Measurements from ENCODE around the gene CAMTA1.

CAMTA1 gene

DNA sequence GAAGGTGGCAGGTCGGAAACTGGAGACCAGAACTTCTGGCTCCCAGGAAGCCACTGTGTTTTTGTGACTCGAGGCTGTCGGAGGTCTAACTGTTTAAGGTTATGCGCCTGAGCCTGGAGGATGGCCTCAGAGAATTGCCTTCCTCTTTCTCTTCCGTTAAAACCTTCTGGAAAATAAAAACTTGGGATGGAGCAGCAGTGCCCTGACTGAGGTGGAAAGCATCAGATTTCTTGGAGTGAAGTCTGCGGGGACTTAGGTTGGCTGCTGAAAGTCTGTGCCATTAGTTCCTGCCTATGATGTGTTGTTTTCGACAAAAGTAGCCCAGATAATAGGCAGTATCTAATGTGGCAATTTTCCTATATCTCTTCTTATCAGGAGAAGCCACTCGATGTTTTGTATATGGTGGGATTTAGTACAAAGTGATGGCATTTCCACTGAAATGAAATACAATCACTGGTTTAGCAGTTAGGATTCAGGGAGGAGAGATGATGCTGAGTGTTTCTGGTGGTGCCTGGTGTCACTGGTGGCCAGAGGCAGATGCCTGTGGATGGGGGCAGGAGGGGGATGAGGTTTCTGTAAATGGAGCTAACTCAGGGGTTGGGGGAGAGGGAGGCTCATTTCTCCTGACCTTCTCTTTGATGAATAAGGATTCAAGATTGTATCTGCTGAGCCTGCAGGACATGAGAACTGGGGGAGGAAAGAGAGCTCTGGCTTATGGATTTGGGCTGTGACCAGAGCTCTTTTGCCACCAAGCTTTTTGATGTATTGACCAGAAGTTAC is 150.8 kb downstream of the CAMTA1 start:
- DNase-seq, result no peak

DNA sequence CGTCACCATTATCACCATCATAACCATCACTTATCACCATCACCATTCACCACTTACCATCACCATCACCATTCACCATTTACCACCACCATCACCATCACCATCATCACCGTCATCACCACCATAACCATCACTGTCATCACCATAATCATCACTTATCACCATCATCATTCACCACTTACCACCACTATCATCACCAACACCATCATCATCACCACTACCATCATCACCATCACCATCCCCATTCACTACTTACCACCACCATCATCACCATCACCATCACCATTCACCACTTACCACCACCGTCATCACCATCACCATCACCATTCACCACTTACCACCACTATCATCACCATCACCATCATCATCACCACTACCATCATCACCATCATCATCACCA is 151.8 kb downstream of the CAMTA1 start:
- DNase-seq, result no peak

DNA sequence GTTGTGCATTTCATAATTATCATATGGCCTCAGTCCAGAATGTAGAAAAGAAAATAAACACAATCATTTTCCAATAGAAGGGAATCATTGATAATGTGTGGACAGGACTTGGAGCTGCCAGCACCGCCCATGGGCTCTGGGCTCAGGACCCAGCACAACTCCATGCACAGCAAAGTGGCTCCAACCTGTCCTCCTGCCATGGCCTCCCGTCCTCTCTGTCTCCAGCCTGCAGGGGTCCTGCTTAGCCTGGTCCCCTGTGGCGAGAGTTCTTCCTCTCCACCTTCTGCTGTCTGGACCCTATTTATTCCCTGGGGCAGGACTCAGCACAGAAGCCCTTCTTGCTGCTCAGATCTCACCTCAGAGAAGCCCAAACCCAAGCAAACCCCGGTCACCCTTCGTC is 154.1 kb downstream of the CAMTA1 start:
- no peak for DNase-seq

DNA sequence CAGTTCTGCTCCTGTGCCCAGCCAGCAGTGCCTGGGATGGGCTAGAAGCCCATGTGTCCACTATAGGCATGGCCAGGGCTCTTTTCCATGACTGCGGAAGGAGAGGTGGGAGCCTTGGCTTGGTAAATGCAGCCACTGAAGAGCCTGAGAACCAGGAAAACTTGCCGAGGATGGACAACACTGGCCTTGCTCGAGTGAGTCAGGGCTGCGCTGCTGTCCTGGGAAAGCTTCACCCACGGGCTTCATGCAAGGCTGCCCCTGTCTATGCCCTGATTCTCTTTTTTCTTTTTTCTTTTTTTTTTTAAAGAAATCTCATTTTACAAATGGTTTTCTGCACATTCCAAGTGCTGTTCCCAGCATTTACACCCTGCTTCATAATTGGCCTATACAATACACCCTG is 156.5 kb downstream of the CAMTA1 start:
- DNase-seq, result no peak

DNA sequence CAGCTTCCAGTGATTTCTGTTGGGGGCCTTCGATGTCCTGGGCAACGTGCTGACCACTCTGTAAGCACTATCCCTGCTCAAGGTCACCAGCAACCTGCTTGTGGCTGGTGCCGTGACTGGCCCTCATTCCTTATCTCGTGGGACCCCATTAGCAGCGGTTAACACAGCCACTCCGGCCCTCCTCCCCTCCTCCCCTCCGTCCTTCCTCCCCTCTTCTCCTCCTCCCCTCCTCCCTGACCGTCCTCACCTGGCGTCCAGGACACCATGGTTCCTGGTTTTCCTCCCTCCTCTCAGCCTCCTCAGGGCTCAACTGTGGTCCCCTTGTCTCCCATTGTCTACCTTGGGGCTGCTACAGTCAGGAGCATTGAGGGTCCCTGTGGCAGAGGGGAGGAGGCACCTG is 157.7 kb downstream of the CAMTA1 start:
- DNase-seq, result no peak

DNA sequence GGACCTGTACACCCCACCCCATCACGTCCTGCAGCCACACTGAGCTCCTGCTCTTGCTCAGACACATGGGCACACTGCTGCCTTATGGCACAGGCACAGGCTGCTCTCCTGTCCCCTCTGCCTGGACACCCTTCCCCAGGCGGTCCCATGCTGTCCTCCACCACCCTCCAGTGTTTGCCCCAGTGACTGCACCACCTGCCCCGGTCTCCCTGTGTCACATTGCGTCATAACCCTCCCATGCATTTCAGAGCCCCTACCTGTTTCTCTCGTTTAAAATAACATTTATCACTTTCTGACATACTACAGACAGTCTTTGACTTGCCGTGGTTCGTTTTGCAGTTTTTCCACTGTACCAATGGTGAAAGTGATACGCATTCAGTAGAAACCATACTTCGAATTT is 159.2 kb downstream of the CAMTA1 start:
- no peak for DNase-seq

DNA sequence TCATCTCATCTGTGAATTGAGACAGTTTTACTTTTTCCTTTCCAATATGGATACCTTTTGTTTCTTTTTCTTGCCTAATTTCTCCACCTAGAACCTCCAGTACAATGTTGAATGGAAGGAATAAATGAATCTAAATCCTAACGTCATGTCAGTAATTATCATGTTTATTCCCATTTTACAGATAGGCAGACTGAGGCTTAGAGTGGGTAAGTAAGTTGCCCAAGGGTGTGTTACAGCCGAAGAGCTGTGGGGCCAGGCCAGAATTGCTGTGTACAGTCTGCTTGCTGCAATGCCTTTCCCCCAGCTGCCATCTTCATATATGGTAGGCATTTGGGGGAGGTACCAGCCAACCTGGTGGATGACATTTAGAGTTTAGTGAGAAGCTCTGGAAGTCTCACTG is 162.7 kb downstream of the CAMTA1 start:
- no peak for DNase-seq

DNA sequence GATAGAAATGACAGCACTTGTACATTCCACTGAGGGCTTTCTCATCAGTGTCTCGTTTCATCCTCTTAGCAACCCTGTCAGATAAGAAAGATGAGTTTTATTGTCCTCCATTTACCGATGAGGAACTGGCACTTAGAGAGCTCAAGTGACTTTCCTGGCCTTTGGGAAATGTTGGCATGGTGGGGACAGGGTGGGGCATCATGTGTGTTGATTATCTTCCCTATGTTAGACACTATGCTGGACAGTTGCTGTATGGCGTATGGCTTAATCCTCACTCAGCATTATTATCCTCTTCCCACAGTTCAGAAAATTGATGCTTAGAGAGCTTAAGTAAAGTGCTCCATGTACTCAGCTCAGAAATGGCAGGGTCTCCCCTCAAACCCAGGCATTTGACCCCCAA is 163.2 kb downstream of the CAMTA1 start:
- no peak for DNase-seq

DNA sequence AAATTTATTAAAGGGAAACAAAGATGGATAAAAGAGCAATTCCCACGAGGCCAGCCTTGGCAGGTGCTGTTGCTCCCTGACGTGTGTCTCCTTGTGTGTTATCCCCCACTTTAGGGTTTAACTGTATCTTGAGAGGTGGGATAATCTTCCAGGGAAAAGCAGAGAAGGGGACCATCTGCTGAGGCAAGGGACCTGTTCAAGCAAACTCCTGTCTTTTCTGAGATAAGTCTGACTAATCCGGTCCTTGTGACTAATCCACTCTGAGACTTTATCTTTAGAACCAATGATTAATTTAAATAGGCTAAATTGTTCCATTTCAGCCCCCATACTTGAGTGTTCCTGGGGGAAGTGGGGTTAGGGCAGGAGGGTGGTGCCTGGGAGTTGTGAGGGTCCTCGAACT is 163.6 kb downstream of the CAMTA1 start:
- DNase-seq, result no peak

DNA sequence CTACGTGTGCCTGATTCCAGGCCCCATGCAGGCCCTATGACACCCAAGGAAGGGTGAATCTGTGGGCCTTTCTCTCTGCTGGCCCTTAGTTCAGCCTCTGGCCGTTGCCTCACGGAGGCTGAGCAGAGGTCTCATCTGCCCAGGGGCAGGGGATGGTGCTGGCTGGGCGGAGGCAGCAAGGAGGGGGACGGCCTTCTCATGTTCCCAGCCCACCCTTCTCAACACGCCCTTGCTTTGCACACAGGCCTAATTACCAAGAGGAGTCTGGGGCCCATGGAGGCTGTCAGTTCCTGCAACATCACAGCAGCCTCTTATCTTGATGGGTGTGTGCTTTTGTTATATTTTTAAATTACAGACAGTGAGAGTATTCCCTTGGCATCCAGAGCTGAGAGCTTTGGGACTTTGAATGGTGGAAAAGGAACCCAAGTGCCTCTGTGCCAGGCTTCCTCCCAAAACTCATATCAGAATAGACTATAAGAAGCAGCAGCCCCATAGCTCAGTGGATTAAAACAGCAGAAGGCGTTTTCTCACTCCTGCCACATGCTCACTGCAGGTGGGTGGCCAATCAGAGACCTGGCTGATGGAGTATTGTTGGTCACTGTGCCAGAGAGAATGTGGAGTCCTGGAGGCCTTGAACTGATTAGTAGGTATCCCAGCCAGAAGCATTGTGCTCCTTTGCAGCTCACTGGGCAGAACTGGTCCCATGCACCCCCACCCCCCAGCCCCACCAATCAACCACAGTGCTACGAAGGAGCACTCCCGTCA is 164.9 kb downstream of the CAMTA1 start:
- no peak for DNase-seq

DNA sequence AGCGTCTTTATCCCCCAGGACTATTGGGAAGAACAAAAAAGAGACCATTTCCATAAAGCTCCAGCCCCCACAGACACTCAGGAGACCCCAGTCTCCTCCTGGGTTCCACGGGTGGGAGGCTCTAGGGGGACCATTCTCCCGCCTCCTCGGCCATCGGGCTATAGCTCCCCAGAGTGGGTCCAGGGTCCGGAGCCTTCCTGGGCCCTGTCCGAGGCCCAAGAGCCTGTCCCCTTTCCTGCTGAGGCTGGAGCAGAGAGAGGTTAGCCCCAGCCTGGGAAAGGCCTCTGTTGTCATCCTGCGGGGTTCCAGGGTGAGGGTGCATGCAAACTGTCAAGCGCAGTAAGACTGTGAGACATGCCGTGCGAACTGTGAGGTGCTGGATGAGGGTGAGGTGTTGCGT is 166.3 kb downstream of the CAMTA1 start:
- DNase-seq, result no peak

DNA sequence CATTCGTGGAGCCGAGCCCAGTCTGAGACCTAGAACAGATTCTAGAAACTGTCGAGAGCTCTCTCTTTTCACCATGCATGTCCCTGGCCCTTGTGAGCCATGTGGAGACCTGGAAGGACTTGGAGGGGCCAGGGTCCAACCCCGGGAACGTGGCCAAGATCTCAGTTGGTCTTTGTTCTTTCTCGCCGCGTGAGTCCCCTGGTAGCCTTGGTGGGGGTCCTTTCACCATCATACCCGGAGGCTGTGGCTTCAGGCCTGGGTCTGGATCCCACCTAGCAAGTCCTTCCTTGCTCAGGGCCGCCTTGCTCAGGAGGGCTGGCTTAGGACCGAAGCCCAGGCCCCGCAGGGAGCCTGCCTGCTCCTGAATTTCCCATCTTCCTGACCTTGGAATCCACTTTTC is 168.0 kb downstream of the CAMTA1 start:
- no peak for DNase-seq

DNA sequence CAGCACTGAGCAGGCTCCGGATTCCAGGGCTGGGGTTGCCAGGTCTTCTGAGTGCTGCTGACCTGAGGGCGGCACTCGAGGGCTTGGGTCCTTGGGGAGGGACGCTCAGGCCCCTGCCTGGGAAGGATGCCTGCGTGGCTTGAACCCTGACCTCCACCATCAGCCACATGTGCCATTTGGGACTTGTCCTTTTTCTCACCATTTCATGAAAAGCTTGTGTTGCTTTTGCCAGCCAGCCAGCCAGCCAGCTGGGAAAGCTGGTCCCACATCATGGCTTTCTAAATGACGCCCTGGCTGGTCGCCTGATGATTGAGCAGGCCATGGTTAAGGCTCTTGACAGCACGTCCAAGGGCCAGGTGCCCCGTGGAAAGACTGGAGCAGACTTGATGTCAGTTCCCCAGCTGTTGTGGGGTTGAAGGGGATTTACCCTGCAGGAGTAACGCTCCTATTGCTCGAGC is 168.7 kb downstream of the CAMTA1 start:
- DNase-seq, result no peak

DNA sequence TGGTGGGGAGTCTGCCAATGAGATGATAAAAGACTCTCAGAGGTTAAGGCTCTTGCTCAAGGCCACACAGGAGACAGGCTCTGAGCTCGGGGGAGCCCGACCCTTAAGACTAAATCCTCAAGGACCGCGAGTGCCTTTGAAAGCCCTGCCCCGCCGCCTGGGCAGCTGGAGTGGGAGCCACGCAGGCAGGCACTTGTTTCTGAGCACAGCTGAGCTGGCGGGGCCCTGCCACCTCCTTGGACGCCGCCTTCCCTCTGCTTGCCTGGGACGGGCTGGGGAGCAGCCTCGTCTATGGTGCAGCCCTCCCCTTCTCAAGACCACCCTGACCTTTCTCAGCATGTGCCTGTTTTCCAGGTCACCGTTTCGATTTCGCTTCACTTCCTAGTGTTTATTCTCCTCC is 169.3 kb downstream of the CAMTA1 start:
- no peak for DNase-seq

DNA sequence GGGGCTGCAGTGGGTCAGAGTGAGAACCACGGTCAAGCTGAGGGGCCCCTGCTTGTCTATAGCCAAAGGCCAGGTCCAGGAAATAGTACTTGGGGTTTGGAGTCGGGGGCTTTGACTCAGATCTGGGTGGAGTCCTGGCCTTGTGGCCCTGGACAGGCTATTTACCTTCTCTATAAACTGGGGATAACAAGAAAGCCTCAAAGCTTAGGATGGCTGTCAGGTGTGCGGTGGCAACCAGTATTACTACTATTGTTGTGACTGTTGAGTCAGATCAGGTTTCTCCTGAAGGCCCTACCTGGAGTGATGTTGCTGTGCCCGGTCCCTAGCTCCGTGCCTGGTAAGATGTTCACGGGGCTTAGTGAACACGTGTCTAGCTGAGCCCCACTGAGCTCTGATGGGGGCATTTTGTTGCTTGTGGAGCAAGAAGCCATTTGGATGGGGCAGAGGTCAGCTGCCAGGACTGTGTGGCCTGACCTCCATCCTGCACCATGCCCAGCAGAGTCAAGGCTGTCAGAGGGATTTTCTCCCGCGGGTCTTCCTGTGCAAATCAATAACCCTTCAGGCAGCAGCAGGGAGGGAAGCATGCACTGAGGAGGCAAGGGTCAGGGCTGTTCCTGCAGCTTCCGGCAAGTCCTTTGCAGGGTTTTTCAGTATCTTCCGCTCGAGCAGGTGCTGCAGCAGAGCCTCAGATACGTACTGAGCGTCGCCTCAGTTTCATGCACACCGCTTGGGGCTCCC is 170.3 kb downstream of the CAMTA1 start:
- no peak for DNase-seq

DNA sequence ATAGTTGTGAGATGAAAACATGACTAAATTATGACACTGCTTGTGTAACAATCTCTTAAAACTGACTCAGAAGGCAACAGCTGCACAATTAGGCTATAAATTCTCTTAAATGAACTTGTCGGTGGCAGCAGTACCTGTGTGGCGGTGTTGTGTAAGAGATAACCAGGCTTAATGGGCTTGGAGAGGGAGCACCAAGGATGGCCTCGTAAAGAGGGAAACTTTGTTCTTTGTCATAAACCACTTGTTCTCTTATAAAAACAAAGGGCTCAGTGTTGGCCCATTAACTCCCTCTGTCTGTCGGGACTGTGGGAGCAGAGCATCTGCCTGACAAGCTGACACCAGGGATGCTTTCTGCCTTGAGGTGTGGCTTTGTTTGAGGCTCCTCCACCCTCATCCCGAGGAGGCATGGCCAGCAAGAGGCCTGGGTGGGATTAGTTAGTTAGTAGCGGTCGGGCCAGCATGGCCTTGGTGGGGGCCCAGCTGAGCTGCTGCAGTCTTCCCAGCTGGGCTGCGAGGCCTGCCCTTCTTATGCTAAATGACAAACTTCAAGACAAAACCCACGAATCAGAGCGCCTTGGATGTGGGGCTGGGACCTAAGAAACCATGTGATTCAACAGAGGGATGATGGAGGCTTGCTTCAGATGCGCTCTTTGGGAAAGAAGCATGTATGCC is 171.4 kb downstream of the CAMTA1 start:
- DNase-seq, result no peak

DNA sequence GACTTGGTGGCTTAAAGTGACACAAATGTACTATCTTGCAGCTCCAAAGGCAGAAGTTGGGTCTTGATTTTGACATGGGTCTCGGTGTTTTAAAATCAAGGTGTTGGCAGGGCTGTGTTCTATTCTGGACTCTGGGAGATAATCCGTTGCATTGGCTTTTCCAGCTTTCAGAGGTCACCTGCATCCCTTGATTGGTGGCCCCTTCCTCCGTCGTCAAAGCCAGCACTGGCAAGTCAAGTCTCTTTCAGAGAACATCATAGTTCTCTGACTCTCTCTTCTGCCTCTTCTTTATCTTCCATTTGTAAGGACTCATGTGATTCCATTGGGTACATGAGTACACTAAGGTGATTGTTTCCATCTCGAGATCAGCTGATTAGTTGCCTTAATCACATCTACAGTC is 172.1 kb downstream of the CAMTA1 start:
- no peak for DNase-seq

DNA sequence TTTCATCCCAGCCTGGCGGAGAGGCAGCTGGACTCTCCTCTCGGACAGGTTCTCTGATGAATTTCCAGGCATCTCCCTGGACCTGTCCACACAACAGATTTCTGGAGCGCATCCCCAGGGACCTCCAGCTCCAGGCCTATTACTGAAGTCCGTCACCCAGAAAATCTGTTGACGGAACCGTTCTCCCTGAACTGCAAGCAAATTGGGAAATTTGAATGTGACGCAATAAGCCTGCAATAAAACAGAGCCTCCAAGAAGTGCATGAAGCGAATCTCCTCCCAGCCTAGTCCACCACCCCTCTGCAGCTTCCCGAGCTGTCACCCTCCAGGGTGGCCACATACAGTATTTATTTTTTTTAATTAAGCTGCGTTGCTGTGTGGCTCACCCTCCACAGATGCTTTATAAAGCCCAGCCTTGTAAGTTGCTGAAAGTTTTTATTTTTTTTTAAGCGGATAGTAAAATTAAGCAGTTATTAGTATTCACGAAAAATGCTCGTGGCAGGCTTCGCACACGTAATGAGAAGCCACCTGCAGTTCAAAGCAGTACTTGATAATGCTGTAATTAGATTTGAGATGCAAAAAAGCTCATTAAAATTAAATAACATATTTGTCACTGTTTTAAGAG is 173.3 kb downstream of the CAMTA1 start:
- no peak for DNase-seq

DNA sequence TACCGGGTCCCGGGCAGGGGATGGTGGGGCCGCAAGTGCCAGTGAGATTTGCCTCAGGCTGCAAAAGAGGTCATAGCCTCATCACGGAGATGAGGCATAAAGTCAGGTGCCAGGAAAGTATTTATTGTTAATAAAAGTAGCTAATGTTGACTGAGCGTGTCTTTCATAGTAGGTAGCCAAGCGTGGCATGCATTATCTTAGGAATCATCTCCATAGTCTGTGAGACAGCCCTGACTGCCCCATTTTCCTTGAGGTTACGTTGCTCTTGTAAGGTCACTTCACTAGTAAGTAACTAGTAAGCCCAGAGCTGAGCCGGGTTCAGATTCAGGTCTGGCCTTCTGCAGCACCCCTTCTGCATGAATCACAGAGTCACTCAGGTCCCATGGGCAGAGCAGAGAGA is 174.2 kb downstream of the CAMTA1 start:
- DNase-seq, result no peak

DNA sequence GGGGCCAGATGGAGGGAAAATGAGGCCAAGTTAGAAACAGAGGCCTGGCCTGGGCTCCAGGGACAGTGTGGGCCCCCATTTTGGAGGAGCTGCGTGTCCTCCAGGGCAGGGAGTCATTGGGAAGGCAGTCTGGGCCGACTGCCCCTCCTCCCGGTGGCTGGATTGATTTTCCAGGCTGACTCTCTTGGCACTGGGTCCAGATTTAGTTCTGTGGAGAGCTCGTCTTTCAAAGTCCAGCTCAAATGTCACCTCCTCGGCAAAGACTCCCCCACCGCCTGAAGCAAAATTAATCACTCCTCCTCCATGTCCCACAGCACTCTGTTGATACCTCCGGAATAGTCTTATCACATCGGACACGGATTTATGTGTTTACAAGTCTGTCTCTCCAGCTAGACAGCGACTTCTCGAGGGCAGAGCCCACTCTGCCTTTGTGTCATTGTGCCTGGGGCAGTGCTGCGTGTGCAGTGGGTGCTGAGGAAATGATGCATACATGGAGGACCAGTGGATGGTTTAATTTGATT is 175.1 kb downstream of the CAMTA1 start:
- peak; percentile 38 for DNase-seq

DNA sequence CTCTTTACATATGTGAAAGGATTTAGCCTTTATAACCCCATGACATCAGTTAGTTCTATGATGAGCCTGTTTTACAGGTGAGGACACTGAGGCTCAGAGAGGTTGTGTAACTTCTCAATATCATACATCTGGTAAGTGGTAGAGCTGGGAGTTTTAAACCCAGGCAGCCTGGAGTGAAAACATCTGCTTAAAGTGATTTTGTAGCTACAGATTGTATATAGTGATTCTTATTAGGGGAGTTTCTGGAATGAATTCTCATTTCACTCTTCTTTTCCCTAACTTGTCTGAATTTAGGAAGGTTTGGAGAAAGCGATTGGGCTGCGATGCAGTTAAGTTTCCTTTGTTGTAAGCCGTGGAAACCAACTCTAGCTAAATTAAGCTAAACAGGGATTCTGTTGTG is 175.6 kb downstream of the CAMTA1 start:
- DNase-seq, result no peak

DNA sequence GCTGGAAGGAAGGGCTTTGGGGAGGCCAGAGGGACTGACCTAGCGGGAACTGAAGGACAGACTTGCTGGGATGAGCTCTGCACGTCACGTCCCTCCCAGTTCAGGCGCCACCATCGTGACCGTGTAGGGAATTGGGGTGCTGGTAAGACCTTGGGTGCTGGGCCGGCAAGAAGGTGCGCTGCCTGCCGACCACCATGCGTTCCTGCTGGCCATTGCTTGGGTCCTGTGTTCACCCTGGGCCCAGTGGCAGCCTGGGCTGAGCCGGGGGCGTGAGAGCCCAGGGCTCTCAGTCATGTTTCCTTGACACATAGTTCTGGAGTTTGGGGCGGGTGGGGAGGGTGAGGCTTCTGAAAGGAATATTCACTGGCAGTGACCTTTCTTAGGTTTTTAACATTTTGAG is 176.0 kb downstream of the CAMTA1 start:
- no peak for DNase-seq
